HL-60 (cell line): ENCODE results near the gene RFX1.

Experiments used
- GABPA ChIP-seq: IDR thresholded peaks from 2 replicates; pipeline ENCODE4 v1.6.1; 2012; ENCODE audit warnings: low read depth
- POLR2AphosphoS5 ChIP-seq: IDR thresholded peaks from 2 replicates; pipeline ENCODE4 v1.6.1; 2012; ENCODE audit warnings: low read depth
- SPI1 ChIP-seq: IDR thresholded peaks from 2 replicates; pipeline ENCODE4 v1.6.1; 2012; ENCODE audit warnings: low read depth, mild to moderate bottlenecking, borderline replicate concordance
- TF ChIP-seq, protein P1 (sequence below): IDR thresholded peaks from one replicate; pipeline ENCODE4 v1.5.1; 2011; ENCODE audit warnings: low read length, control low read depth, inconsistent platforms; ENCODE audit not compliant: insufficient read depth
- TF ChIP-seq, protein P2 (sequence below): IDR thresholded peaks from 2 replicates; pipeline ENCODE4 v1.6.1; 2012; ENCODE audit warnings: low read depth; ENCODE audit not compliant: insufficient replicate concordance

DNA sequence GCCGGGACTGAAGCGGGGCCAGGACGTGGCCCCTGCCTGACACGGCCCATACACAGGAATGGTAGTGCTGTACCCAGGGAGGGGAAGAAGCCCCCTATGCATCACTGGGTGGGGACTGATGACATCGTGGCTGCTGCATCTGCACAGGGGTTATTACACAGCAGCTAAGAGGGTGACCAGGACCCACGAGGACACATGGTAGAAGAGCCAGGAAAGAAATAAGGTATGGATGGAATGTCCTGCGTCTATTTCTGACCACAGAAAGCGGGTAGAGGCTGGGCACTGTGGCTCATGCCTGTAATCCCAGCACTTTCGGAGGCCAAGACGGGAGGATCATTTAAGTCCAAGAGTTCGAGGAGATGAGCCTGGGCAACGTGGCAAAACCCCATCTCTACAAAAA is 29.7 kb downstream of the RFX1 start:
- TF ChIP-seq GABPA, result no peak
- TF ChIP-seq, protein P1, sequence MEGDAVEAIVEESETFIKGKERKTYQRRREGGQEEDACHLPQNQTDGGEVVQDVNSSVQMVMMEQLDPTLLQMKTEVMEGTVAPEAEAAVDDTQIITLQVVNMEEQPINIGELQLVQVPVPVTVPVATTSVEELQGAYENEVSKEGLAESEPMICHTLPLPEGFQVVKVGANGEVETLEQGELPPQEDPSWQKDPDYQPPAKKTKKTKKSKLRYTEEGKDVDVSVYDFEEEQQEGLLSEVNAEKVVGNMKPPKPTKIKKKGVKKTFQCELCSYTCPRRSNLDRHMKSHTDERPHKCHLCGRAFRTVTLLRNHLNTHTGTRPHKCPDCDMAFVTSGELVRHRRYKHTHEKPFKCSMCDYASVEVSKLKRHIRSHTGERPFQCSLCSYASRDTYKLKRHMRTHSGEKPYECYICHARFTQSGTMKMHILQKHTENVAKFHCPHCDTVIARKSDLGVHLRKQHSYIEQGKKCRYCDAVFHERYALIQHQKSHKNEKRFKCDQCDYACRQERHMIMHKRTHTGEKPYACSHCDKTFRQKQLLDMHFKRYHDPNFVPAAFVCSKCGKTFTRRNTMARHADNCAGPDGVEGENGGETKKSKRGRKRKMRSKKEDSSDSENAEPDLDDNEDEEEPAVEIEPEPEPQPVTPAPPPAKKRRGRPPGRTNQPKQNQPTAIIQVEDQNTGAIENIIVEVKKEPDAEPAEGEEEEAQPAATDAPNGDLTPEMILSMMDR, result no peak
- TF ChIP-seq, protein P2, sequence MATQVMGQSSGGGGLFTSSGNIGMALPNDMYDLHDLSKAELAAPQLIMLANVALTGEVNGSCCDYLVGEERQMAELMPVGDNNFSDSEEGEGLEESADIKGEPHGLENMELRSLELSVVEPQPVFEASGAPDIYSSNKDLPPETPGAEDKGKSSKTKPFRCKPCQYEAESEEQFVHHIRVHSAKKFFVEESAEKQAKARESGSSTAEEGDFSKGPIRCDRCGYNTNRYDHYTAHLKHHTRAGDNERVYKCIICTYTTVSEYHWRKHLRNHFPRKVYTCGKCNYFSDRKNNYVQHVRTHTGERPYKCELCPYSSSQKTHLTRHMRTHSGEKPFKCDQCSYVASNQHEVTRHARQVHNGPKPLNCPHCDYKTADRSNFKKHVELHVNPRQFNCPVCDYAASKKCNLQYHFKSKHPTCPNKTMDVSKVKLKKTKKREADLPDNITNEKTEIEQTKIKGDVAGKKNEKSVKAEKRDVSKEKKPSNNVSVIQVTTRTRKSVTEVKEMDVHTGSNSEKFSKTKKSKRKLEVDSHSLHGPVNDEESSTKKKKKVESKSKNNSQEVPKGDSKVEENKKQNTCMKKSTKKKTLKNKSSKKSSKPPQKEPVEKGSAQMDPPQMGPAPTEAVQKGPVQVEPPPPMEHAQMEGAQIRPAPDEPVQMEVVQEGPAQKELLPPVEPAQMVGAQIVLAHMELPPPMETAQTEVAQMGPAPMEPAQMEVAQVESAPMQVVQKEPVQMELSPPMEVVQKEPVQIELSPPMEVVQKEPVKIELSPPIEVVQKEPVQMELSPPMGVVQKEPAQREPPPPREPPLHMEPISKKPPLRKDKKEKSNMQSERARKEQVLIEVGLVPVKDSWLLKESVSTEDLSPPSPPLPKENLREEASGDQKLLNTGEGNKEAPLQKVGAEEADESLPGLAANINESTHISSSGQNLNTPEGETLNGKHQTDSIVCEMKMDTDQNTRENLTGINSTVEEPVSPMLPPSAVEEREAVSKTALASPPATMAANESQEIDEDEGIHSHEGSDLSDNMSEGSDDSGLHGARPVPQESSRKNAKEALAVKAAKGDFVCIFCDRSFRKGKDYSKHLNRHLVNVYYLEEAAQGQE, result no peak
- TF ChIP-seq POLR2AphosphoS5, result no peak
- no peak for TF ChIP-seq SPI1
